Stimulated activated CD8-positive, alpha-beta memory T cell treated with anti-CD3 and anti-CD28 coated beads, Interleukin-12 subunit alpha, Interleukin-12 subunit beta, amount 100 ng/mL, for 24 hours (primary cell): ENCODE results near the gene VBP1.
A peak's percentile ranks its signal among the peaks of the same experiment; 100 is the strongest.
"Not testable (repeated sequence)": the region's sequence is repeated elsewhere in the genome, so short reads cannot be mapped to it uniquely, and the experiment has no call there.

Experiments used
- DNase-seq: peaks from one replicate; pipeline ENCODE4 v3.0.0-alpha.2; 2020; ENCODE audit errors: extremely low read depth

The VBP1 gene

GRCh38 chrX:155216179-155216939 is at the start of gene VBP1:
Gene VBP1, plus strand, starts transcription at chrX:155216460. Its CDS starts 23 bp downstream, at chrX:155216483.
- peak; percentile 64 for DNase-seq

- DNase-seq, result no peak
These were observed 46.4 kb upstream of the VBP1 start for GRCh38 chrX:155169881-155170280.

GRCh38 chrX:155179346-155179997 is 36.8 kb upstream of the VBP1 start:
- no peak for DNase-seq

- no peak for DNase-seq
These were observed 27.5 kb upstream of the VBP1 start for GRCh38 chrX:155188786-155189185.

- DNase-seq, result no peak
These were observed 5.1 kb upstream of the VBP1 start for GRCh38 chrX:155211208-155211607.

GRCh38 chrX:155213731-155214130 is 2.5 kb upstream of the VBP1 start:
- no peak for DNase-seq

GRCh38 chrX:155215443-155216178 is 649 bp upstream of the VBP1 start:
- DNase-seq, result no peak

GRCh38 chrX:155216940-155217440 is 730 bp downstream of the VBP1 start:
- no peak for DNase-seq

GRCh38 chrX:155218777-155219176 is 2.5 kb downstream of the VBP1 start:
- DNase-seq, result no peak

- DNase-seq, result no peak
These were observed 5.1 kb downstream of the VBP1 start for GRCh38 chrX:155221351-155221750.

GRCh38 chrX:155223746-155224145 is 7.5 kb downstream of the VBP1 start:
- not testable (repeated sequence) for DNase-seq

GRCh38 chrX:155225774-155226173 is 9.5 kb downstream of the VBP1 start:
- no peak for DNase-seq

- no peak for DNase-seq
These were observed 14.9 kb downstream of the VBP1 start for GRCh38 chrX:155231163-155231562.

- no peak for DNase-seq
These were observed 19.6 kb downstream of the VBP1 start for GRCh38 chrX:155235891-155236290.

- no peak for DNase-seq
These were observed 21.5 kb downstream of the VBP1 start for GRCh38 chrX:155237719-155238118.

GRCh38 chrX:155242300-155242699 is 26.0 kb downstream of the VBP1 start:
- DNase-seq, result no peak

- no peak for DNase-seq
These were observed 30.5 kb downstream of the VBP1 start for GRCh38 chrX:155246748-155247147.

GRCh38 chrX:155247497-155247896 is 31.2 kb downstream of the VBP1 start:
- DNase-seq, result no peak

- no peak for DNase-seq
These were observed 35.1 kb downstream of the VBP1 start for GRCh38 chrX:155251391-155251790.

- DNase-seq, result no peak
These were observed 43.5 kb downstream of the VBP1 start for GRCh38 chrX:155259752-155260151.

GRCh38 chrX:155262970-155263754 is 46.9 kb downstream of the VBP1 start:
- DNase-seq, result no peak
